Ovary (tissue), 9 donors: ENCODE results near the gene PCTP. TPM values are rescaled to one million over a fixed set of nuclear protein-coding genes. Genes with fewer than 3 reads are reported as not detected.

Experiments used
- DNase-seq, 5 donors: peaks; one replicate each; pipeline ENCODE4 v3.0.0-alpha.2; 2019 to 2020
- H3K27ac ChIP-seq, 2 donors: fragments of 200-600 bp; one replicate each; pipeline versions ENCODE4 v1.5.1 to v1.8.0; 2019 to 2022
- H3K27me3 ChIP-seq: fragments of 200-600 bp; one replicate; pipeline ENCODE4 v1.8.0; 2022
- H3K36me3 ChIP-seq: fragments of 200-600 bp; sonication (generic); one replicate; pipeline ENCODE4 v1.5.1; 2019
- H3K4me1 ChIP-seq: one replicate; pipeline ENCODE4 v1.8.1; 2013; ENCODE audit warnings: mild to moderate bottlenecking, moderate library complexity; ENCODE audit not compliant: insufficient read depth
- H3K4me3 ChIP-seq: fragments of 200-600 bp; sonication (generic); one replicate; pipeline ENCODE4 v1.5.1; 2017
- H3K9me3 ChIP-seq, 2 donors: fragments of 200-600 bp in 1 of 2; sonication (generic) in 1 of 2; one replicate each; pipeline versions ENCODE4 v1.5.1 to v1.8.1; 2013 to 2019; ENCODE audit warnings: mild to moderate bottlenecking in 1 of 2, moderate library complexity in 1 of 2
- CTCF ChIP-seq, 3 donors: fragments of 450-650 bp in 2 of 3; fragments of 200-600 bp in 1 of 3; IDR thresholded peaks; one replicate each; pipeline versions ENCODE4 v1.5.1 to v1.8.0; 2016 to 2022; ENCODE audit warnings: antibody characterized with exemption in 3 of 3, mild to moderate bottlenecking in 1 of 3
- EP300 ChIP-seq: sonication (generic); formaldehyde crosslinking; IDR thresholded peaks from one replicate; pipeline ENCODE4 v1.6.1; 2017; ENCODE audit warnings: antibody characterized with exemption
- POLR2A ChIP-seq: fragments of 450-650 bp; IDR thresholded peaks from one replicate; pipeline ENCODE4 v1.6.1; 2017; ENCODE audit warnings: antibody characterized with exemption, mild to moderate bottlenecking, moderate library complexity
- WGBS, 3 donors: extraction: QIAGEN DNeasy Blood & Tissue Kit in 1 of 3; methylation state at CpG; one replicate each; pipeline versions ENCODE4 v1.1.5 to v1.1.7; 2013 to 2017; 5-methylcytosine and 5-hydroxymethylcytosine counted together
- intact Hi-C, 4 donors: fragments of 100-400 bp; cut with DNase I; formaldehyde crosslinking; loops; one replicate each; pipeline versions ENCODE4 v1.11.0 to v1.15.1; 2022 to 2023
- polyA plus RNA-seq, 2 donors: library from polyadenylated mRNA; stranded (reverse); fragments of 200-250 nt in 1 of 2; fragments of 350-450 nt in 1 of 2; fragmentation: Illumina TruSeq in 1 of 2; extraction: RNeasy Lipid Tissue Mini Kit (QIAGEN cat#74804) in 1 of 2; gene quantifications; one replicate each; pipeline ENCODE4 v1.2.3, GENCODE V29; 2013 to 2014
- total RNA-seq, 7 donors: library from RNA; depleted of rRNA in 2 of 7; stranded (reverse); fragments of >200 nt in 2 of 7; fragmentation: NEBNext Ultra II Directional in 3 of 7; extraction: Animal tissue kit (Norgen Biotek cat#: 25700) in 3 of 7; gene quantifications; one replicate each; pipeline versions ENCODE4 v1.1.0 to v1.2.4, GENCODE V29; 2016 to 2023
- donor health status: DM: no; HTN: no; CAD: no; lungs with moderate emphysema.
- donor health status: DM: no; HTN: no; CAD: no.
- donor health status: Bipolar disorder and iron deficiency.
- donor health status: DM: yes; HTN: yes; CAD: no.
- donor health status: DM: no; HTN: no; CAD: no.
- donor health status: DM: yes; HTN: yes; CAD: no.

Gene PCTP
- total and polyA plus RNA-seq, 9 donors: 7.2 to 18.8 (median 11.8) TPM

GRCh38 chr17:55726440-55726839, 24.4 kb upstream of the PCTP start:
- Histone ChIP-seq H3K27ac (no peak overlapping the region), H3K4me1 (peaks cover 6% of the 10 kb centered on the region), H3K36me3 (no peaks in the 10 kb centered on the region), H3K9me3 (no peaks in the 10 kb centered on the region), H3K27me3 (no peaks in the 10 kb centered on the region), H3K4me3 (no peak overlapping the region)
- peak; percentile 36 to 69 (median 54) for DNase-seq
- intact Hi-C loops: no loop called here
- TF ChIP-seq EP300: no peak
- no peak for TF ChIP-seq POLR2A
- no peak for TF ChIP-seq CTCF (IDR thresholded peaks at IDR 0.05)
- 44 to 59% (median 54%) methylated on average over 2 of the region's 2 CpGs for WGBS, 3 donors

- H3K4me3 ChIP-seq: no peak overlapping the region
- H3K36me3 ChIP-seq: no peaks in the 10 kb centered on the region
- DNase-seq: no peak
- WGBS, 3 donors: 83 to 88% (median 85%) methylated on average over 6 of the region's 6 CpGs
- H3K9me3 ChIP-seq: no peaks in the 10 kb centered on the region
- no peak for TF ChIP-seq POLR2A
- TF ChIP-seq CTCF (IDR thresholded peaks at IDR 0.05): no peak
- no peak for TF ChIP-seq EP300
- peaks cover 6% of the 10 kb centered on the region for H3K4me1 ChIP-seq
- H3K27ac ChIP-seq: no peak overlapping the region
- no peaks in the 10 kb centered on the region for H3K27me3 ChIP-seq
- intact Hi-C loops: no loop called here
These were observed 23.6 kb upstream of the PCTP start for GRCh38 chr17:55727275-55727674.

- TF ChIP-seq POLR2A (no peak), EP300 (no peak), CTCF (IDR thresholded peaks at IDR 0.05) (no peak)
- Histone ChIP-seq H3K9me3 (no peaks in the 10 kb centered on the region), H3K4me3 (no peak overlapping the region), H3K27me3 (no peaks in the 10 kb centered on the region), H3K4me1 (peaks cover 6% of the 10 kb centered on the region), H3K36me3 (no peaks in the 10 kb centered on the region), H3K27ac (no peak overlapping the region)
- WGBS, 3 donors: 67 to 94% (median 85%) methylated on average over 1 of the region's 1 CpG
- intact Hi-C loops: no loop called here
- no peak for DNase-seq
These were observed 22.9 kb upstream of the PCTP start for GRCh38 chr17:55727920-55728319.

- Histone ChIP-seq H3K9me3 (no peaks in the 10 kb centered on the region), H3K27ac (no peak overlapping the region), H3K4me3 (no peak overlapping the region), H3K36me3 (no peaks in the 10 kb centered on the region), H3K27me3 (no peaks in the 10 kb centered on the region), H3K4me1 (peaks cover 6% of the 10 kb centered on the region)
- intact Hi-C loops: no loop called here
- 70 to 85% (median 75%) methylated on average over 5 of the region's 5 CpGs for WGBS, 3 donors
- DNase-seq: no peak
- TF ChIP-seq EP300 (no peak), CTCF (IDR thresholded peaks at IDR 0.05) (no peak), POLR2A (no peak)
These were observed 22.5 kb upstream of the PCTP start for GRCh38 chr17:55728361-55728760.

GRCh38 chr17:55728833-55729232, 22.0 kb upstream of the PCTP start:
- WGBS, 3 donors: 22 to 36% (median 23%) methylated on average over 5 of the region's 5 CpGs
- no peak for DNase-seq
- no peak overlapping the region for H3K27ac ChIP-seq
- no peaks in the 10 kb centered on the region for H3K9me3 ChIP-seq
- H3K27me3 ChIP-seq: no peaks in the 10 kb centered on the region
- no peak overlapping the region for H3K4me3 ChIP-seq
- TF ChIP-seq CTCF (IDR thresholded peaks at IDR 0.05) (no peak), EP300 (no peak), POLR2A (no peak)
- intact Hi-C loops: no loop called here
- H3K36me3 ChIP-seq: no peaks in the 10 kb centered on the region
- peaks cover 6% of the 10 kb centered on the region for H3K4me1 ChIP-seq
